DND-41 (cell line): ENCODE measurements around the gene FAM217B.

Experiments
- ATAC-seq: fragments of 200-7000 bp; cut with Tn5 transposase; 3 replicates; pipeline ENCODE4 v1.9.1; 2021; ENCODE audit warnings: low read depth; ENCODE audit not compliant: insufficient read depth
- DNase-seq: peaks from one replicate; pipeline ENCODE4 v3.0.0-alpha.2; 2020
- H2AFZ ChIP-seq: 2 replicates; pipeline ENCODE4 v1.6.0; 2012; ENCODE audit warnings: low read depth, low read length
- H3K27ac ChIP-seq: 2 replicates; pipeline ENCODE4 v1.5.1; 2012; ENCODE audit warnings: low read length, inconsistent platforms
- H3K27me3 ChIP-seq: fragments of 200-600 bp; sonication (generic); 2 replicates; pipeline ENCODE4 v1.6.0; 2012; ENCODE audit warnings: low read length, mild to moderate bottlenecking, inconsistent platforms; ENCODE audit not compliant: insufficient read depth, poor library complexity
- H3K36me3 ChIP-seq: 2 replicates; pipeline ENCODE4 v1.5.1; 2012; ENCODE audit warnings: low read length, inconsistent platforms; ENCODE audit not compliant: insufficient read depth
- H3K4me1 ChIP-seq: 2 replicates; pipeline ENCODE4 v1.5.1; 2012; ENCODE audit warnings: mild to moderate bottlenecking, low read length; ENCODE audit not compliant: insufficient read depth
- H3K4me2 ChIP-seq: 2 replicates; pipeline ENCODE4 v1.6.0; 2012; ENCODE audit warnings: mild to moderate bottlenecking, moderate library complexity, low read length, inconsistent platforms; ENCODE audit not compliant: insufficient read depth
- H3K4me3 ChIP-seq, 2 experiments: fragments of 200-600 bp in 1 of 2; shearing (Covaris generic) in 1 of 2; 2 replicates each; pipeline ENCODE4 v1.5.1; 2012 to 2016; ENCODE audit warnings: inconsistent platforms in 2 of 2, low read length in 2 of 2, mild to moderate bottlenecking in 2 of 2, low read depth in 1 of 2, moderate library complexity in 1 of 2
- H3K79me2 ChIP-seq: 2 replicates; pipeline ENCODE4 v1.6.0; 2012; ENCODE audit warnings: low read length, inconsistent platforms; ENCODE audit not compliant: insufficient read depth
- H3K9ac ChIP-seq: 2 replicates; pipeline ENCODE4 v1.6.0; 2012; ENCODE audit warnings: low read depth, mild to moderate bottlenecking, inconsistent platforms, low read length, moderate library complexity
- H3K9me3 ChIP-seq: 2 replicates; pipeline ENCODE4 v1.5.1; 2012; ENCODE audit warnings: low read length, moderate library complexity, mild to moderate bottlenecking, inconsistent platforms; ENCODE audit not compliant: insufficient read depth, severe bottlenecking
- H4K20me1 ChIP-seq: 2 replicates; pipeline ENCODE4 v1.6.0; 2012; ENCODE audit warnings: low read length; ENCODE audit not compliant: insufficient read depth
- EZH2 ChIP-seq: IDR thresholded peaks from 3 replicates; pipeline ENCODE4 v1.6.1; 2012; ENCODE audit warnings: borderline replicate concordance, low read depth, mild to moderate bottlenecking, moderate library complexity, low read length, inconsistent platforms; ENCODE audit not compliant: severe bottlenecking
- TF ChIP-seq, protein P1 (sequence below): IDR thresholded peaks from 2 replicates; pipeline ENCODE4 v1.5.1; 2012; ENCODE audit warnings: borderline replicate concordance, low read length, moderate library complexity, mild to moderate bottlenecking; ENCODE audit not compliant: poor library complexity, severe bottlenecking; ENCODE audit errors: extremely low read depth

Gene FAM217B

DNA sequence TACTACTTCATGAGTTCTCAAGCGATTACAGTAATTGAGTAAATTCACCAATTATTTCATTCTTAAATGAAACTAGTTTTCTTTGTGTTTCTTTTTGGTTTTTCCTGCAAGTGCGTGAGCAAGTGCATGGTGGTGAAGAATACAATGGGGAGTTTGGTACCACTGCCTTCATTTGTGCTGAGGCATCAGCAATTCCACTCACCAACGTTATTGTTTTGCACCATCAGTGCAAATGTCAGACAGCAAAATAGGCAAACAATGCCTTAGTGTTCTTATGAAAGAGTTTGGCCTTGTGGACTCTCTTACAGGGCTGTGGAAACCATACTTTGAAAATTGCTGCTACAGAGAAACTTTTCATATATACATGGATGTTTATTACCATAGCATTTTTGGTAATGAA is 26.2 kb downstream of the FAM217B start:
- Histone ChIP-seq H3K4me2 (no peak overlapping the region), H2AFZ (no peak overlapping the region), H3K36me3 (no peaks in the 10 kb centered on the region), H3K27ac (no peak overlapping the region), H3K9me3 (no peaks in the 10 kb centered on the region), H4K20me1 (no peaks in the 10 kb centered on the region), H3K79me2 (no peaks in the 10 kb centered on the region), H3K4me1 (no peaks in the 10 kb centered on the region), H3K9ac (no peak overlapping the region), H3K27me3 (no peaks in the 10 kb centered on the region), H3K4me3 (no peak overlapping the region)
- DNase-seq, result no peak
- TF ChIP-seq, protein P1, sequence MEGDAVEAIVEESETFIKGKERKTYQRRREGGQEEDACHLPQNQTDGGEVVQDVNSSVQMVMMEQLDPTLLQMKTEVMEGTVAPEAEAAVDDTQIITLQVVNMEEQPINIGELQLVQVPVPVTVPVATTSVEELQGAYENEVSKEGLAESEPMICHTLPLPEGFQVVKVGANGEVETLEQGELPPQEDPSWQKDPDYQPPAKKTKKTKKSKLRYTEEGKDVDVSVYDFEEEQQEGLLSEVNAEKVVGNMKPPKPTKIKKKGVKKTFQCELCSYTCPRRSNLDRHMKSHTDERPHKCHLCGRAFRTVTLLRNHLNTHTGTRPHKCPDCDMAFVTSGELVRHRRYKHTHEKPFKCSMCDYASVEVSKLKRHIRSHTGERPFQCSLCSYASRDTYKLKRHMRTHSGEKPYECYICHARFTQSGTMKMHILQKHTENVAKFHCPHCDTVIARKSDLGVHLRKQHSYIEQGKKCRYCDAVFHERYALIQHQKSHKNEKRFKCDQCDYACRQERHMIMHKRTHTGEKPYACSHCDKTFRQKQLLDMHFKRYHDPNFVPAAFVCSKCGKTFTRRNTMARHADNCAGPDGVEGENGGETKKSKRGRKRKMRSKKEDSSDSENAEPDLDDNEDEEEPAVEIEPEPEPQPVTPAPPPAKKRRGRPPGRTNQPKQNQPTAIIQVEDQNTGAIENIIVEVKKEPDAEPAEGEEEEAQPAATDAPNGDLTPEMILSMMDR, result no peak
- no peak for TF ChIP-seq EZH2
- no peak for ATAC-seq

DNA sequence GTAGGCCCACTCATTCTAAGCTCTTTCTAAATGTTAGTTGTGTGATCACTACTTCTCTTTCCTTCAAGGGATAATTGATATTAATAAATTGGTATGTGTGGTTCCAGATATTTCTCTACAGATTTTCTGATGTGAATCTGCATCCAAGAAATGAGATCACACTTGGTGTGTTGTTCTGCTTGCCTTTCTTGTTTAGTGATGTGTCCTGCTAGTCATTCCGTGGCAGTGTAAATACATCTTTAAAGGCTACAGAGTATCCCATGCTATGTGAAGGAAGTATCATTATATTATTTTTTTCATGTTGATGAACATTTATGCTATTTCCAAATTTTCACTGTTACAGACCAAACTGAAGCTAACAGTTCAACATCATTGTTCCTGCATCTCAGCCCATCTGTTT is 31.2 kb downstream of the FAM217B start:
- no peak for TF ChIP-seq EZH2
- TF ChIP-seq, protein P1, result no peak
- H3K4me3 ChIP-seq, result no peak overlapping the region
- H3K27me3 ChIP-seq, result no peaks in the 10 kb centered on the region
- no peak for ATAC-seq
- no peaks in the 10 kb centered on the region for H3K4me1 ChIP-seq
- H3K36me3 ChIP-seq, result no peaks in the 10 kb centered on the region
- no peaks in the 10 kb centered on the region for H3K9me3 ChIP-seq
- no peak overlapping the region for H3K27ac ChIP-seq
- no peak for DNase-seq
- no peak overlapping the region for H3K9ac ChIP-seq
- no peak overlapping the region for H3K4me2 ChIP-seq
- no peaks in the 10 kb centered on the region for H4K20me1 ChIP-seq
- H3K79me2 ChIP-seq, result no peaks in the 10 kb centered on the region
- no peak overlapping the region for H2AFZ ChIP-seq

DNA sequence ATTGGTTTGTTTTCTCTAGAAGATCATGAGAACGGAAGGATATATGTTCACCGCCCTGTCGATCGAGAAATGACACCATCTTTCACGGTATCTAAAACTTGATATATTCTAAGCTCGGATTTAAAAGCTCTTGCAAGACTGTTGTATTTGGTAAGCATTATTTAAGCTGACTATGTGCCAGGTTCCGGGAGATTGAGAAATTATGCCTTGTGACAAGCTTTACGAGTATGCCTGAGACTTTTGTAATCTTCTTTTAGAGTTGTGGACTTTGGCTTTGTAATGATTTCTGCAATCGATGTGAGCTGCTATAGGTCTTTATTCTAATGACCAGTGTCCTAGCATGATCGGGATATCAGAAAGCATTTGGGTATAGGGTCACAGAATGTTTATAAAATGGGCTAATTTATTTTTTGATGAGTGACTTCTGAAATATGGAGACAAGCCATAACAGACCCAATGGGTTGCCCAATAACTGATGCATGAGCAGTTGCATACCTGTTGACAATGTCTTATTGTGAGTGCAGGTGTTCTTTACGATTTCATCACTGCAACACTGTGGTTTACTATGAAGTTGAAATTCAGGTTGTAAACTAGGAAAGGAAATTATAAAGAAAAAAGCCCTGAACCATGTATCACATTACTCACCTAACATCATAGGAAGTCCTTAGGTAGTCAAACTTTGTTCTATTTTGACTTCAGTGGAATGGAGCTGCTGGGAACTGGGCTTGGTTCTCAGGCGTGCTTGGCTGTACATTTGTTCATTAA is 32.0 kb downstream of the FAM217B start:
- Histone ChIP-seq H3K4me2 (no peak overlapping the region), H3K4me1 (no peaks in the 10 kb centered on the region), H3K27ac (no peak overlapping the region), H3K27me3 (no peaks in the 10 kb centered on the region), H3K36me3 (no peaks in the 10 kb centered on the region), H3K4me3 (no peak overlapping the region), H4K20me1 (no peaks in the 10 kb centered on the region), H3K9ac (no peak overlapping the region), H2AFZ (no peak overlapping the region), H3K9me3 (no peaks in the 10 kb centered on the region), H3K79me2 (no peaks in the 10 kb centered on the region)
- DNase-seq, result no peak
- TF ChIP-seq EZH2, result no peak
- TF ChIP-seq, protein P1, result no peak
- no peak for ATAC-seq
